WI38 (cell line): ENCODE data around the gene PRSS33.

ENCODE experiments used
- H3K4me3 ChIP-seq: 2 replicates; pipeline ENCODE4 v1.5.1; 2011; ENCODE audit warnings: low read depth, mild to moderate bottlenecking, control low read depth, low read length
- CTCF ChIP-seq: IDR thresholded peaks from 2 replicates; pipeline ENCODE4 v1.5.1; 2012; ENCODE audit warnings: low read depth, mild to moderate bottlenecking, control low read depth, low read length

PRSS33 gene

GRCh38 chr16:2734844-2735515 is 52.4 kb downstream of the PRSS33 start:
- no peak for TF ChIP-seq CTCF
- H3K4me3 ChIP-seq = no peak overlapping the region
